ENCODE data around the gene SERAC1. TPM values are rescaled to one million over a fixed set of nuclear protein-coding genes. Genes with fewer than 3 reads are reported as not detected.
A peak's percentile ranks its signal among the peaks of the same experiment; 100 is the strongest.

SERAC1 gene
- total RNA-seq, 2 experiments from 2014 or later = 1.4 to 2.5 TPM

DNA sequence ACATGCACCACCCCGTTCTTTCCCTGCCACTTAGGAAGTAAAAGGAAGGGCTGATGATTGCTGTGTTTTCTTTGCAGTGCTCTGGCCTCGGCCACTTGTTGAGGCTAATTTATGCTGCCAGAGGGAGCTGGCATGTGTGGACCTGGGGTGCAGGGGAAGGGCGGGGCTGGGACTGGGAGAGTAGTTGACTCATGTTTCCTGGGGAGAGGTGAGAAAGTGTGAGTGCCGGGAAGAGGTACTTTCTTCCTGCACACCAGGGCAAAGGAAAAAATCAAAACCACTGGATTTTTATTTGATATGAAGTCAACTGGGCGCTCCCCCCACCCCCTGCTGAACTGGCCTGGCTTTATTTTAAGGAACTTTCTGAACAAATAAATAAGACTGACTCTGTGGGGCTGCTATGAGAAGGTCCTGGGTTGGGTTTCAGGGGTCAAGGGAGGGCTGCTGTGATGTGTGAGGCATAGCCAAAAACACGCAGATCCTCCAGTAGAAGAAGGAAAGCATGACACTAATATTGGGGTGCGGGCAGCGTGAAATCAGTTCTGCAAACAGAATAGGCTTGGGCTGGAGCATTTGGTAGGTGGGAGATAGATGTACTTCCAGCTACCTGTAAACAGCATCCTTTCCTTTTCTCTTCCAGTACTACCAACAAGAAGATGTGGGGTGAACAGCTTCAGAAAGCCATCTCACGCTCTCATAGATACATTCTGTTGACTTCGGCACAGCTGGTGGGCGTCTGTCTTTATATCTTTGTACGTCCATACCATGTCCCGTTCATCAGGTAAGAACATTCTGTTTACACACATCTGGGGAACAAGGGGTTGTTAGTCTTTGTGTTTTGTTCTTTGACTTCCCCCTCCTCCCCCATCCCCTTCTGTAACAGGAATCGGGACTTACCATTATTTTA lies 98.9 kb downstream of the SERAC1 start:
- TF ChIP-seq, protein P1, sequence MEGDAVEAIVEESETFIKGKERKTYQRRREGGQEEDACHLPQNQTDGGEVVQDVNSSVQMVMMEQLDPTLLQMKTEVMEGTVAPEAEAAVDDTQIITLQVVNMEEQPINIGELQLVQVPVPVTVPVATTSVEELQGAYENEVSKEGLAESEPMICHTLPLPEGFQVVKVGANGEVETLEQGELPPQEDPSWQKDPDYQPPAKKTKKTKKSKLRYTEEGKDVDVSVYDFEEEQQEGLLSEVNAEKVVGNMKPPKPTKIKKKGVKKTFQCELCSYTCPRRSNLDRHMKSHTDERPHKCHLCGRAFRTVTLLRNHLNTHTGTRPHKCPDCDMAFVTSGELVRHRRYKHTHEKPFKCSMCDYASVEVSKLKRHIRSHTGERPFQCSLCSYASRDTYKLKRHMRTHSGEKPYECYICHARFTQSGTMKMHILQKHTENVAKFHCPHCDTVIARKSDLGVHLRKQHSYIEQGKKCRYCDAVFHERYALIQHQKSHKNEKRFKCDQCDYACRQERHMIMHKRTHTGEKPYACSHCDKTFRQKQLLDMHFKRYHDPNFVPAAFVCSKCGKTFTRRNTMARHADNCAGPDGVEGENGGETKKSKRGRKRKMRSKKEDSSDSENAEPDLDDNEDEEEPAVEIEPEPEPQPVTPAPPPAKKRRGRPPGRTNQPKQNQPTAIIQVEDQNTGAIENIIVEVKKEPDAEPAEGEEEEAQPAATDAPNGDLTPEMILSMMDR (IDR thresholded peaks at IDR 0.05) = no peak
- H3K27ac ChIP-seq (ENCODE audit: low read depth in 1 of 2, low read length in 2 of 2) = peak overlapping the region in 1 of 2 donors; percentile 23
- H3K36me3 ChIP-seq (ENCODE audit: insufficient read depth, low read length) = peaks cover 54% of the 10 kb centered on the region
- CTCF ChIA-PET = interaction anchor here (1.3 kb wide), 1 partner anchor 43 kb away, joined by 5 read pairs; no protein-coding TSS in a partner anchor
- no peak overlapping the region for H3K27ac Mint-ChIP-seq
- no peaks in the 10 kb centered on the region for H3K9me3 ChIP-seq (ENCODE audit: control insufficient read depth in 1 of 2, insufficient read depth in 1 of 2, low read length in 2 of 2)
- no peaks in the 10 kb centered on the region for H3K9me3 Mint-ChIP-seq
- no peak for DNase-seq
- H3K4me3 Mint-ChIP-seq = no peak overlapping the region
- no peaks in the 10 kb centered on the region for H3K27me3 ChIP-seq (ENCODE audit: control insufficient read depth in 1 of 2, insufficient read depth in 2 of 2, low read length in 2 of 2)
- intact Hi-C loops (cut with DNase I, micrococcal nuclease) = no loop called here
- H3K4me1 Mint-ChIP-seq (ENCODE audit: low read depth) = peaks cover 6% of the 10 kb centered on the region
- POLR2A ChIA-PET = interaction anchor here (0.6 kb wide), 1 partner anchor 985 kb away, joined by 3 read pairs; no protein-coding TSS in a partner anchor
- no peak overlapping the region for H3K4me3 ChIP-seq (ENCODE audit: low read length)
- no peak for ATAC-seq (ENCODE audit: poor library complexity)
- peaks cover 74% of the 10 kb centered on the region for H3K36me3 Mint-ChIP-seq (ENCODE audit: low read depth)
- H3K4me1 ChIP-seq (ENCODE audit: insufficient read depth, low read length) = peaks cover 17% of the 10 kb centered on the region
- H3K27me3 Mint-ChIP-seq = no peaks in the 10 kb centered on the region

DNA sequence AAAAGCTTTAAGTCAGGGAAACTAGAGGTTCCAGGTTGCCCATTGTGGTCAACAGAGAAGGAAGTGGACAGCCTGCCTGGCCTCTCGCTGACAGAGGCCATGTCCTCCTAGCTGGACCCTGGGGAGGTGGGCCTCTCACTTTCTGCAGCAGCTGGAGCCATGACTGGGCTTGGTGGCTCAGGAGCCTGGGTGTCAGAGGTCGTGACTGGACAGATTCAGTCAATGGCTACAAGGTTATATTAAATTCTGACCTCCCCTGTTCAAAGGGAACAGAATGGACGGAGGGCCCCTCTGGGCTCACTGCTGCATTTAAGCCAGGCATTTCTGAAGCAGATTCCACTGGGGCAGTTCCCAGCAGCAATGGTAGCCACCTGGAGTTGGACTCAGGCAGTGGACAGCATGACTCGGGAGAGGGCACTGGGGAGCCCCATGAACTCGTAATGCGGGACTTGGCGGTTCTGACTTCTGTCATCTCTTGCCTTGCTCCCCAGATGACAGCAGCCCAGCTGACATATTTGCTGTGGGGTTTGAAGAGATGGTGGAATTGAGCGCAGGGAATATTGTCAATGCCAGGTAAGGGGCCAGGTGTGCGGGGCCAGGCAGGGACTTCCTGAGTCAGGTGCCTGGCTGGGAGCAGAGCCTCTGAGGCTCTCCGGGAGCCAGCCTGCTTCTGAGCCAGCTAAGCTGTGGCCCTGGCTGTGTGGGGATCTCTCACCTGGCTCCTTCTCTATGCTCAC lies 99.7 kb downstream of the SERAC1 start:
- ATAC-seq (ENCODE audit: poor library complexity) (no peak), DNase-seq (no peak)
- H3K36me3 ChIP-seq (ENCODE audit: insufficient read depth, low read length) = peaks cover 57% of the 10 kb centered on the region
- no peak overlapping the region for H3K27ac Mint-ChIP-seq
- H3K27me3 ChIP-seq (ENCODE audit: control insufficient read depth in 1 of 2, insufficient read depth in 2 of 2, low read length in 2 of 2) = no peaks in the 10 kb centered on the region
- H3K4me3 ChIP-seq (ENCODE audit: low read length) = no peak overlapping the region
- H3K9me3 ChIP-seq (ENCODE audit: control insufficient read depth in 1 of 2, insufficient read depth in 1 of 2, low read length in 2 of 2) = no peaks in the 10 kb centered on the region
- H3K27me3 Mint-ChIP-seq = no peaks in the 10 kb centered on the region
- POLR2A ChIA-PET = interaction anchor here (0.5 to 0.6 kb wide), 2 partner anchors 165 to 986 kb away, joined by 3 read pairs; no protein-coding TSS in a partner anchor
- no peak overlapping the region for H3K27ac ChIP-seq (ENCODE audit: low read depth in 1 of 2, low read length in 2 of 2)
- CTCF ChIA-PET = no interaction called here
- TF ChIP-seq, protein P1 (IDR thresholded peaks at IDR 0.05) = no peak
- intact Hi-C loops (cut with DNase I, micrococcal nuclease) = no loop called here
- H3K4me1 Mint-ChIP-seq (ENCODE audit: low read depth) = peaks cover 6% of the 10 kb centered on the region
- H3K4me1 ChIP-seq (ENCODE audit: insufficient read depth, low read length) = peaks cover 17% of the 10 kb centered on the region
- H3K4me3 Mint-ChIP-seq = no peak overlapping the region
- peaks cover 75% of the 10 kb centered on the region for H3K36me3 Mint-ChIP-seq (ENCODE audit: low read depth)
- H3K9me3 Mint-ChIP-seq = no peaks in the 10 kb centered on the region

DNA sequence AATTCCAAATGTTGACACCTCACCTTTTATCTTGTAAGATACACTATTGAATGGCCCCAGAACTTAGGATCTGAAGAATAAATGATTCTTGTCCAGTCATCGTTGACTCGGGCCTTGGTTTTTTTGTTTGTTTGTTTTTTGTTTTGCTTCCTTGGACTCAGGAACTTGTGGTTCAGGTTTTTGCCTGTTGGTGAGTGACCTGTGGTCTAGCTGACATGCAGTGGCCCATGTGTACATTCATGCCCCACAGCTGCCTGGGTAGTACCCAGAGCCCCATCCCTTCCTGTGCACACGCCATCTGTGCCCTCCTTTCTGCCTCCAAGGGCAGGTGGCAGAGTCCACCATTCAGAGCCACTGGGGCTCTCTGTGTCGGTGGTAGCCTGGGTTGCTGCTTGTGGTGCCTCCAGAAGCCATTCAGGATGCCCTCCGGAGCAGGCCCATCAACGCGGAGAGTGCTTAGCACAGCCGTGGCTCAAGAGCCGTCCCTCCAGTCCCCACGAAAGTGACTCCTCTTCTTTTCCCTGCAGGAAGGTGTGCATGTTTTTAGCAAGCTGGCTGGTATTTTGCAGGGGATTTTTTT lies 100.5 kb downstream of the SERAC1 start:
- POLR2A ChIA-PET = interaction anchor here (0.5 kb wide), 1 partner anchor 164 kb away, joined by 3 read pairs; no protein-coding TSS in a partner anchor
- ATAC-seq (ENCODE audit: poor library complexity) = no peak
- Mint-ChIP-seq H3K4me1 (ENCODE audit: low read depth) (peaks cover 6% of the 10 kb centered on the region), H3K36me3 (ENCODE audit: low read depth) (peaks cover 82% of the 10 kb centered on the region), H3K4me3 (no peak overlapping the region), H3K27me3 (no peaks in the 10 kb centered on the region), H3K27ac (no peak overlapping the region), H3K9me3 (no peaks in the 10 kb centered on the region)
- TF ChIP-seq, protein P1 (IDR thresholded peaks at IDR 0.05) = no peak
- CTCF ChIA-PET = no interaction called here
- Histone ChIP-seq H3K36me3 (ENCODE audit: insufficient read depth, low read length) (peaks cover 56% of the 10 kb centered on the region), H3K9me3 (ENCODE audit: control insufficient read depth in 1 of 2, insufficient read depth in 1 of 2, low read length in 2 of 2) (no peaks in the 10 kb centered on the region), H3K4me3 (ENCODE audit: low read length) (no peak overlapping the region), H3K4me1 (ENCODE audit: insufficient read depth, low read length) (peaks cover 17% of the 10 kb centered on the region), H3K27me3 (ENCODE audit: control insufficient read depth in 1 of 2, insufficient read depth in 2 of 2, low read length in 2 of 2) (no peaks in the 10 kb centered on the region), H3K27ac (ENCODE audit: low read depth in 1 of 2, low read length in 2 of 2) (no peak overlapping the region)
- intact Hi-C loops (cut with DNase I, micrococcal nuclease) = no loop called here
- DNase-seq = no peak

Data from CD4-positive, alpha-beta T cell (primary cell).